Fibroblast of skin of right biceps (primary cell): ENCODE results near the gene CD248.
"Not testable (repeated sequence)": the region's sequence is repeated elsewhere in the genome, so short reads cannot be mapped to it uniquely, and the experiment has no call there.

Experiments
- DNase-seq: peaks from one replicate; pipeline ENCODE4 v3.0.0-alpha.2; 2013

The CD248 gene

DNA sequence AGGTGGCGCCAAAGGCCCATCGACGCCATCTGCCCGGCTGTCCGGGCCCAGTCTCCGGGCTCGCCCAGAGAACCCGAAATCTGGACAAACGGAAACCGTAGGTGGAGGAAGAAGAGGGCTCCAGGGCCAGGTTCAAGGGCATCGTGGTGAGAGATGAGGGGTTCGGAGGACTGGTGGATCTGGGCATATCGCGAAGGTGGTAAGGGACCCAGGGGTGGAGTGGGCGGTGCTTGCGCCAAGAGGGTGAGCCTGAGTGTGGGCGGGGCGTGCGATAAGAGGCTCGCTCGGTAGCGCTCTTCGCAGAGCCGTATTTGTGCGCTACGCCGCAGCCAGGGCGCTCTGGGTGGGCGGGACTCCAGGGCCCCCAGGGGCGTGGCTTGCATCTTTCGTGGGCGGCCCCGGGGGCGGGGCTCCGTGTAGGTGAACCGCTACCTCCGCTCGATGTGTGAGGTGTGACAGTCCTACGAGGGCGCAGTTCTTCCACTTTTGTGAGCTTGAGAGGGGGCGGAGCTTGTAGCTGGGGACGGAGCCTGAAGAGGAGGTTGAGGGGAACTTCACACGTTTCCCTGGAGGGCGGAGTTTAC lies 4.8 kb downstream of the CD248 start:
- peak; percentile 90 for DNase-seq

DNA sequence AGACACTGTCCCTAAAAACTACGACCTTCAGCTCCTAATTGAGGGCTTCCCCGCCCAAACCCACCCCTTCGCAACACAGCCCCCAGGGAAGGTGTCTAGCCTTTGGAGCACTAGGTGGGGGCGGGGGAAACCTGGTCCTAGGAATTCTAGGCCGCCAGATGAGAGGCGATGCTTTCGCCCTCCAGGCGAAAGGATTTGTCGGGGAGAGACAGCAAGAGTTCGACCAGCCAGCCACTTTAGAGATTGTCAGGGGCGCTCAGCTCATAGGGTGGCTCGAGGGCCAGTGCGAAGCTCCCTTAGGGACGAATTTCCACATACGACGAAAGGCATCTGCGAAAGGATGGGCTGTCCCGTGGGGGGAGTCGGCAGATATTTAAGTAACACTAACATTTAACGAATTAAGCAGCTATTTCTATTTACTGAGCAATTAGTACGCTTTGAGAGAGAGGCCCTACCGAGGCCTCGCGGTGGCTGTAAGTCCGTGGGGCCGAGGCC lies 5.3 kb downstream of the CD248 start:
- no peak for DNase-seq

DNA sequence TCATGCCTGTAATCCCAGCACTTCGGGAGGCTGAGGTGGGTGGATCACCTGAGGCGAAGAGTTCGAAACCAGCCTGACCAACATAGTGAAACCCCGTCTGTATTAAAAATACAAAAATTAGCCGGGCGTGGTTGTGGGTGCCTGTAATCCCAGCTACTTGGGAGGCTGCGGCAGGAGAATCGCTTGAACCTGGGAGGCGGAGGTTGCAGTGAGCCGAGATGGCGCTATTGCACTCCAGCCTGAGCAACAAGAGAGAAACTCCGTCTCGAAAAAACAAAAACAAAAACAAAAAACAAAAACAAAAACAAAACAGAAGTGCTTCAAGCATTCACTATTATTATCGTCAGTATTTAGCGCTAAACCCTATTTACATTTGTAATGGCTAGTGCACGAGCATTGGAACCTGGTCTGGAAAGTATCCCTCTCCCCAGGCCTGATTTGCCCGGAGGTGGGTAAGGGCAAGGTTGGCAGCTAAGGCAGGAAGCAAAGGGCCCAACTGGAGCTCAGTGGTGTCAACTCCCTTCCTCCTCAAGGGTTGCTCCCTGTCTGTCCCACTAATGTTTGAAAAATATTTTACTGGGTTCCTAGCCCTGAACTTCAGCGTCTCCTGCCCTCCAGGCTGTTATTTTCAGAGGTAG lies 5.9 kb downstream of the CD248 start:
- DNase-seq: not testable (repeated sequence)

DNA sequence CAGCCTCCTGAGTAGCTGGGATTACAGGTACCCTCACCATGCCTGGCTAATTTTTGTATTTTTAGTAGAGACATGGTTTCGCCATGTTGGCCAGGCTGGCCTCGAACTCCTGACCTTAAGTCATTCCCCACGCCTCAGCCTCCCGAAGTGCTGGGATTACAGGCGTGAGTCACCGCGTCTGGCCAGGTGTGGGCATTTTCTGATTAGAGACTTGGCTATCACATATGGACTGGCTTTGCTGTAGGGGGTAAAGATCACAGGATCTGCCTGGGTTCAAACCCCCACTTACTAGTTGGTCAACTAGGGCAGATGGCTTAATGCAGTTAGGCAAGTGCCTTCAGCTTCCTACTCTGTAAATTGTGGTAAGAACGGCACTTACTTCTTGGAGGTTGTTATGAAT lies 6.5 kb downstream of the CD248 start:
- DNase-seq: no peak

GRCh38 chr11:66309475-66309874 lies 7.4 kb downstream of the CD248 start:
- no peak for DNase-seq

GRCh38 chr11:66302656-66303055 lies 14.2 kb downstream of the CD248 start:
- DNase-seq: no peak

- DNase-seq: no peak
Measured at GRCh38 chr11:66299186-66299585, 17.7 kb downstream of the CD248 start.

GRCh38 chr11:66297610-66298009 lies 19.2 kb downstream of the CD248 start:
- DNase-seq: no peak

DNA sequence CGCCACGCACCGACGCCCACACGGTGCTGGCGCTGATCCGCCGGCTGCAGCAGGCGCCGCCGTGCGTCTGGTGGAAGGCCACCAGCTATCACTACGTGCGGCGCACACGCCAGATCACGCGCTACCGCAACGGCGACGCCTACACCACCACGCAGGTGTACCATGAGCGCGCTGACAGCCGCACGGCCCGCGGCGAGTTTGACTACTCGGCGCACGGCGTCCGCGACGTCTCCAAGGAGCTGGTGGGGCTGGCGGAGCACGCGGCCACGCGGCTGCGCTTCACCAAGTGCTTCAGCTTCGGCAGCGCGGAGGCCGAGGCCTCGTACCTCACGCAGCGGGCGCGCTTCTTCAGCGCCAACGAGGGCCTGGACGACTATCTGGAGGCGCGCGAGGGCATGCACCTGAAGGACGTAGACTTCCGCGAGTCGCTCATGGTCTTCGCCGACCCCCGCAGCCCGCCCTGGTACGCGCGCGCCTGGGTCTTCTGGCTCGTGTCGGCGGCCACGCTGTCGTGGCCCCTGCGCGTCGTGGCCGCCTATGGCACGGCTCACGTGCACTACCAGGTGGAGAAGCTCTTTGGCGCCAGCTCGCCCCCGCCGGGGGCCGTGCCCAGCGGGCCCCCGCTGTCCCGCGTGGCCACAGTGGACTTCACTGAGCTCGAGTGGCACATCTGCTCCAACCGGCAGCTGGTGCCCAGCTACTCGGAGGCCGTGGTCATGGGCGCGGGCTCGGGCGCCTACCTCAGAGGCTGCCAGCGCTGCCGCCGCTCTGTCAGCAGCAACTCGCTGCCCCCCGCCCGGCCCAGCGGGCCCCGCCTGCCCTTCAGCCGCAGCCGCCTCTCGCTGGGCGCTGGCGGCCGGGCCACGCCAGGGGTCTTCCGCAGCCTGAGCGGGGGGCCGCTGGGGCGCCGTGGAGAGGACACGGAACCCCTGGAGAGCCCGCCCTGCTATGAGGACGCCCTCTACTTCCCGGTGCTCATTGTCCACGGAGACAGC lies 21.9 kb downstream of the CD248 start:
- DNase-seq: no peak

GRCh38 chr11:66293777-66294625 lies 22.8 kb downstream of the CD248 start:
- DNase-seq: no peak

DNA sequence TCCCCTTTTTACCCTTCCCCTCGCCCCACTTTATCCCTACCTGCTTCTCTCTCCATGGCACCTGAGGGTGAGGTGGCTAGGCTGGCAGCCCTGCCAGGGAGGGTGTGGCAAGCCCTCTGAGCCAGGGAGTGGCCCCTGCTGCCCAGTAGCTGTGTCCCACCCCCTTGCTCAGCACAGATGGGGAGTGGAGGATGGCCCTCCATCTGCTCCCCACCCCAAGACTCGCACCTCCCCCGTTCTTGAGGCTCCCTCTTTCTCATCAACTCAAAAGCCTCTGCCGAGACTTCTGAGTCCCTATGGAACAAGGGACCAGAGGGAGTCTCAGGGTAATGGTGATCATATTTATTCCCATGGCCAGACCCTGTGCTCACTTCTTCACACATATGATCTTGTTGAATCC lies 23.5 kb downstream of the CD248 start:
- DNase-seq: no peak

GRCh38 chr11:66292543-66293332 lies 24.1 kb downstream of the CD248 start:
- no peak for DNase-seq

DNA sequence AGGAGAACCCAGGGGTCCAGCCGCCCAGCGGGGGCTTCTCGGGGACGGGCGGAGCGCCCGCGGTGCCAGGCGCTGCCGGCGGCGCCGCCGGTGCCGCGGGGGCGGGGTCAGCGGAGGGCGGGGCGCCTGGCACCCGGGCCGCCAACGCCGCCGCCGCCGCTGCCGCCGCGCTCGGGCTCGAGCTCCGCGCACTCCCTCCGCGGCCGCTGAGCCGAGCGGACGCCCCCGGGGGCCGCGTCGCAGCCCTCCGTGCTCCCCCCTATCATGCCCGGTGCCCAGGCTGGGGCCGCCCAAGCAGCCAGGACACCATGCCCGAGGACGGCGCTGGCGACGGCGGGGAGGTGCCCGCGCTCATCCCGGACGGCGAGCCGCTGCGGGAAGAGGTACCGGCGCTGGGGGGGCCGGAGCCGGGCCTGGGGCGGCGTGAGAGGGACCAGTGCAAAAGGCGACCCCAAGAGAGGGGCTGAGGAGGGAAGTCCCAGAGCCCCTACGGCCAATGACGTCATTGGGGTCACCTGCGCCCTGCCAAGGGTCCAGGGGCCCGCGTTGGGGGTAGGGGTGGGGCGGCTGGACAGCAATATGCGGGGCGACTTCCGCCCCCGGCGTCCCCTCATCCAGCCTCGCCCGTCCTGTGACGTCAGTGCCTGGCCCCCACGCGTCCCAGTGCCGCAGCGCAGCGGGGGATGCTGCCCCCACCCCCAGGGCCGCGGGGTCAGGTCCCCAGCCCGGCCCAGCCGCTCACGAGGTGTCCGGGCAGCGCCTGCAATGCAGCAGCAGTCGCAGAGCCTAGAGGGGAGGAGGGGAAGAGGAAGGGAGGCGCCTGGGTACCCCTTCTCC lies 24.9 kb downstream of the CD248 start, which contains the start of gene TMEM151A:
TMEM151A (plus strand) TSS at position 189 of the 837 bp plus-strand sequence; CDS start at position 309, 120 bp downstream.
- DNase-seq: no peak

DNA sequence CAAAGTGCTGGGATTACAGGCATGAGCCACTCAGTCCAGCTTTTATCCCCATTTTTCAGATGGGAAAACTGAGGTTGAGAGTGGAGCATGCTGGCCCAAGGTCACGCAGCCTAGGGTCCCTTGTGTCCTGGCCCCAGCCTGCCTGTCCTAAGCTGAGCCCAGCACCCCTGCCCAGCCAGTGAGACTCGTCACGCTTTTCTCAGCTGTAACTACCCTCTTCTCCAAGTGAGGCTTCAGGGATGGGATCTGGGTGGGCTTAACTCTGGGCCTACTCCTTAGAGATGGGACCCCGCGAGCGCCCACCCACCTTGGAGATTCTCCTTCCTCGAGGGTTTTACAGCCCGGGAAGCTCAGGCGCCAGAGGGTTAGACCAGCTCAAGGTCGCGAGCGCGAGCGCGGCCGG lies 25.5 kb downstream of the CD248 start:
- no peak for DNase-seq

- DNase-seq: no peak
Measured at GRCh38 chr11:66290330-66290621, 26.6 kb downstream of the CD248 start.

DNA sequence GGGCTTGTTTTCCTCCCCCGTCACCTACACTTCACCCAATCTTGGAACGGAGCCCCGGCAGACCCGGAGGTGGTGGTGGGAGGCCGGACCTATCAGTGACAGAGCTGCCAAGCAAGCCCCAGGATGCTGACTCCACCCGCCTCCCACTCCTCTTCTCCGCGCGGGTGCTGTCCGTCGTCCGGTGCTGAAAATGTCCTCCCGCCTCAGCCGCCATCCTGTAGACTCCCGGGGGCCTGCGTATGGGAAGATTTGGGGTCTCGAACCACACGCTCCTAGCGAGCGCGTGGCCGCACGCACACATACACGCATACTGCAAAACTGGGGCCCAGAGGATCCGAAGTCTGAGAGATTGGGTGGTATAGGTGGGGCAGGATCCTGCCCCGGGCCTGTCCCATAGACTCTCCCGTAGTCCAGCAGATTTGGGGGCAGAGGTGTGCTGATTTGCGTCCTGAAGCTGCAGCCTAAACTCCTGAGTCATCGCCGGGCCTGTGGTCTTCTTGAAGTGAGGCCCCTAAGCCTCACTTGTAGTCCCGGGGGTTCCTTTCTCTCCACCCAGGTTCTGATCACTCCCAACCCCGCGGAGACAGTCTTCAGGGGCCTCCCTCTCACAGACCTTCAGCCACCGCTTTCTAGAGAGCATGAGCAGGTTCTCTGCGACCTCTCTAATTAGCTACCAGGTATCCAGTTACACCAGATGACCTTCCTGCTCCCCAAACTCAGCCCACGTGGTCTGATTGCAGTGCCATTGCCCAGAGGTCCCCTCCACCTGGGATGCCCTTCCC lies 27.1 kb downstream of the CD248 start:
- no peak for DNase-seq

DNA sequence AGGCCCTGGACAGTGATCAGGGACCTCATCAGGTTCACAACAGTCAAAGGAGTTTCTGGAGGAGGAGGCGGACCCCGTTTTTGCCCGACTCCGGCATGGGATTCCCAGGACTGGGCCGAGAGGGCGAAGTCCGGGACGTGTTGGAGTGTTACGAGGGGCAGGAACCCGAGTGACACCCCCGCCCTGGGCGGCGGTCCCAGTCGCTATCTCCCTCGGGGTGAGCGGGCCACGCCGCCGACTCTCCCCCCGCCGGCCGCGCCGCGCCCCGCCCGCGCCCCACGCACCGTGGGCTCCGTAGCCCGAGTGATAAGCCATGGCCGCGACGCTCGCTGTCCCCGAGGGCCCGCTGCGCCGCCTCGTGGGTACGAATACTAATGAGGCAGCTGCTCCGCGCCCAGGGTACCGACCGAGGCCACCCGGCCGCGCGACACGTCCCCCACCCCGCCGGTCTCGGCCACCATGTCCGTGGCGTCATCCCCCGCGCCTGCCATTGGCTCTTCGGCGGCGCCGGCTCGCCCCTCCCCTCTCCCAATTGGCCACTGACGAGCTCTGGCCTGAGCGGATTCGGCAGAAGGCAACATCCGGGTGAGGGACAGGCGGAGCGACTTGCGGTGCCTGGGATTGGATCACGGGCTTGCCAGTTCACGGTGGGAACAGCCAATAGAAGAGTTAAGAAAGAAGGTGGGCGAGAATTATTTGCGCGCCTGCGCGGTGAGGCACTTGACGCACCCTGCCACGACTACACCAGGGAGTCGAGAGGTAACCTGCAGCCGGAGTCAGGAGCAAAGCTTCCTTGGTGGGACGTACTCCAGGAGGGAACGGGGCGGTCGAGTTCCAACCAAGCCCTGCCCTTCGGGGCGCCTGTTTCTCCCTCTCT lies 27.9 kb downstream of the CD248 start, which contains the start of gene YIF1A:
YIF1A (minus strand) TSS at position 473 of the 877 bp plus-strand sequence; CDS start at position 315, 158 bp downstream.
- peak; percentile 100 for DNase-seq

DNA sequence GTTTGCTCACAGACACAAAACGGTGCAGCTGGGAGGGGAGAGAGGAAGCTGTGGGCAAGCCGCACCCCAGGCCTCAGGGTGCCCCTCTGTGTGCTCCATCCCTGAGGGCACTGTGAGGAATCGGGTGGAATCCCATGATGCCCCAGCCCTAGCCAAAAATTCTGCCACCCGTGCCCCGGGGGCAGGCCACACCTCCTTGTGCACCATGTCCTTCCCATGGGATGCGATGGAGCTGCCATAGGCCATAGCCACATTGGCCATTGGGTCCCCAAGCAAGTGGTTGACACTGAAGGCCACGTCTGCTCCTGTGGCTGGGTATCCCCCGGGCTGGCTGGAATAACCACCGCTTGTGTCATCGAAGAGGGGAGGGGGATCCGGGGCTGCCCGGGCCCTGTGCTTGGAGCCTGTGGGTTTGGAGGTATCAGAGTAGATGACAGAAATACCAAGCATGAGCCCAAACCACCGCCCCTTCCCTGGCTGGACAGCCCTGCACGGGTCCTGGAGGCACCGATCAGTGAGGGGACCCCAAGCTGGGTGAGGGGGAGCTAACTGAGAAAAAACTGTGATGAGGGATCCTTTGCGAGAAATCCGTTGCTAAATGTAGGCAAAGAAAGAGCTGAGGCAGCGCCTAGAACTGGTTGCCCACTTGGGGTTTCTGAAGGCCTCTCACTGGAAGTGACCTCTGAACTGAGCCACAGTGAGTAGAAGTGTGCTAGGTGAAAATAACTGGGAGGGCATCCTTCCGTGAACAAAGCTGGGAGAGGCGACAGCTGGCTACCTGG lies 28.8 kb downstream of the CD248 start:
- no peak for DNase-seq
